ENCODE measurements around the gene MRPL52.

GRCh38 chr14:22884076-22884737, 54.5 kb downstream of the MRPL52 start:
- TF ChIP-seq ZNF354C (tag by site-specific recombination; IDR thresholded peaks at IDR 0.05; ENCODE audit: borderline replicate concordance, low read depth) (no peak), ZNF692 (tag by site-specific recombination; IDR thresholded peaks at IDR 0.05) (no peak), ATF2 (tag by site-specific recombination; IDR thresholded peaks at IDR 0.05; ENCODE audit: low read depth) (no peak), CTCF (tag by site-specific recombination; IDR thresholded peaks at IDR 0.05) (no peak), OSR2 (tag by site-specific recombination; IDR thresholded peaks at IDR 0.05) (no peak), OVOL3 (tag by site-specific recombination; IDR thresholded peaks at IDR 0.05) (no peak)
- TF ChIP-seq, protein P1, sequence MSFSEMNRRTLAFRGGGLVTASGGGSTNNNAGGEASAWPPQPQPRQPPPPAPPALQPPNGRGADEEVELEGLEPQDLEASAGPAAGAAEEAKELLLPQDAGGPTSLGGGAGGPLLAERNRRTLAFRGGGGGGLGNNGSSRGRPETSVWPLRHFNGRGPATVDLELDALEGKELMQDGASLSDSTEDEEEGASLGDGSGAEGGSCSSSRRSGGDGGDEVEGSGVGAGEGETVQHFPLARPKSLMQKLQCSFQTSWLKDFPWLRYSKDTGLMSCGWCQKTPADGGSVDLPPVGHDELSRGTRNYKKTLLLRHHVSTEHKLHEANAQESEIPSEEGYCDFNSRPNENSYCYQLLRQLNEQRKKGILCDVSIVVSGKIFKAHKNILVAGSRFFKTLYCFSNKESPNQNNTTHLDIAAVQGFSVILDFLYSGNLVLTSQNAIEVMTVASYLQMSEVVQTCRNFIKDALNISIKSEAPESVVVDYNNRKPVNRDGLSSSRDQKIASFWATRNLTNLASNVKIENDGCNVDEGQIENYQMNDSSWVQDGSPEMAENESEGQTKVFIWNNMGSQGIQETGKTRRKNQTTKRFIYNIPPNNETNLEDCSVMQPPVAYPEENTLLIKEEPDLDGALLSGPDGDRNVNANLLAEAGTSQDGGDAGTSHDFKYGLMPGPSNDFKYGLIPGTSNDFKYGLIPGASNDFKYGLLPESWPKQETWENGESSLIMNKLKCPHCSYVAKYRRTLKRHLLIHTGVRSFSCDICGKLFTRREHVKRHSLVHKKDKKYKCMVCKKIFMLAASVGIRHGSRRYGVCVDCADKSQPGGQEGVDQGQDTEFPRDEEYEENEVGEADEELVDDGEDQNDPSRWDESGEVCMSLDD (tag by site-specific recombination; IDR thresholded peaks at IDR 0.05): no peak
